NCI-H1417 treated with DMSO at 0.1 percent for 48 hours (cell line): ENCODE results near the gene PNPLA7.

Experiments used
- DNase-seq: peaks from one replicate; lab custom pipeline; 2025; lab: John Stamatoyannopoulos, UW

The PNPLA7 gene

GRCh38 chr9:137494104-137494544, 56.1 kb downstream of the PNPLA7 start:
- DNase-seq = no peak

- no peak for DNase-seq
Observed at GRCh38 chr9:137493364-137494103, 56.7 kb downstream of the PNPLA7 start.

DNA sequence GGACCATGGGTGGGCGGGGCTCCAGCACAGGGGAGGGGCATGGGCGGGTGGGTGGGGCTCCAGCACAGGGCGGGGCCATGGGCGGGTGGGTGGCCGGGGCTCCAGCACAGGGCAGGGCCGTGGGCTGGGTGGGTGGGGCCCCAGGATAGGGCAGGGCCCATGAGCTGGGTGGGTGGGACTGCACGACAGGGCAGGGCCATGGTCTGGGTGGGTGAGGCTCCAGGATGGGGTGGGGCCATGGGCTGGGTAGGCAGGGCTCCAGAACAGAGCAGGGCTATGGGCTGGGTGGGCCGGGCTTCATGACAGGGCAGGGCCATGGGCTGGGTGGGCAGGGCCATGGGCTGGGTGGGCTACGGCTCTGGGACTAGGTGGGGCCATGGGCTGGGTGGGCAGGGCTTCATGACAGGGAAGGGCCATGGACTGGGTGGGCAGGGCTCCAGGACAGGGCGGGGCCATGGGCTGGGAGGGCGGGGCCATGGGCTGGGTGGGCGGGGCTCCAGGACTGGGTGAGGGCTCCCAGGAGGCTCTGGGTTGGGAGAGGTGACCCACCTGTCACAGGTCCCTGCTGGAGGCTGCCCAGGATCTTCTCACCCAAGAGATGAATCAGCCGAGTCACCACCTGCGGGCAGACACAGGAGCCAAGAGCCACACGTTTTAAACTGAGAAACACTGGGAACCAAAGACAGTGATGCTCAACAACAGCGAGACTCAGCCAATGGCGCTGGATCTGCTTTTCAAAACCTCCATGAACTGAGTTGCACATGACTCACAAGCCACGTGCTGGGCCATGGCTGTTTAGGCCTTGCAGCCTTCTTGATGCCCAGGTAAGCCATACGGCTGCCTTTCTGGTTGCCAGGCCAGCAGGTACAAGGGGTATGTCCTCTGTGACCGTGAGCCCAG, 57.5 kb downstream of the PNPLA7 start:
- DNase-seq = no peak

DNA sequence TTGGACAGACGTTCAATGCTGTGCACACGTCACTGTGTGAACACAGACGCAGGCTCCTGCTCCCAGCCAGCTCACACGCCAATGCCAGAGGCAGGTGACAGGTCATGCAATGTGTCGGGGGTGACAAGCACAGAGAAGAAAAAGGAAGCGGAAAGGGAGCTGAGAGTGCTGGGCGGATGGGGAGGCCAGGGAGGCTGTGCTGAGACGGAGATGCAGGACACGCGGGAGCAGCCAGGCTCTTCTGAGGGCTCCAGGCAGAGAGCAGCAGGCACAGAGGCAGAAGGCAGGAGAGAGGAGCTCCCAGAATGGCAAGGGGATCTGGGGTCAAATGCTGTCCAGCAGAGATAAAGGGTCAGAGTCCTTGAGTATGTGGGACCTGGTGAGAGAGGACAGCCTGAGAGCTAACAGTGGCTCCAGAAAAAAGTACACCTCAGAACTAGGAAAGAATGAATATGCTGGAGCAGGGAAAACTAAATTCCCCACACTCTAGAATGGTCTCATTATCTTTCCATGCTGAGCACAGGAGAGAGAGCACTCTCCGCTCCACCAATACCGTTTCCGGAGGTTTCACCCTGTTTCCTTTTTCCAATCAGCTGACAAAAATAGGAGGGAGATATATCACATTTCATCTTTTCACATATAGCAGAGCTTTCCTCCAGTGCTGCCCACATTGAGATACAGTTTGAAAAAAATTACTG, 58.3 kb downstream of the PNPLA7 start:
- DNase-seq = no peak

- no peak for DNase-seq
Observed at GRCh38 chr9:137490532-137491186, 59.5 kb downstream of the PNPLA7 start.

- no peak for DNase-seq
Observed at GRCh38 chr9:137488906-137489305, 61.3 kb downstream of the PNPLA7 start.

DNA sequence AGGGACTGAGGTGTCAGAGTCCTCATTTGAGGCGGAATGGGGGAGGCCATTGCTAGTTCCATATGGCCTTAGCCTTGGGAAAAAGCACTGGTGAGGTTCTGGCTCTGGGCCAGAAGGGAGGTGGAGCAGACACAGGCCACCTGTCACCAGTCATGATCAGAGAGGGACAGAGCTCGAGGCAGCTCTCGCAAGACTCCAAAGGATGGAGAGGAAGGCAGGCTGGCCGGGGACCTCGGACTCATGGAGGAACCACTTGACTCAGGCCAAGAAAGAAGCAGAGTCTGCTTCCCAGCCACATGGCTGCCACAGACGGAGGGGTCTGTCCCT, 61.9 kb downstream of the PNPLA7 start:
- peak; percentile 16 for DNase-seq

GRCh38 chr9:137487454-137488326, 62.5 kb downstream of the PNPLA7 start:
- DNase-seq = peak; percentile 60

GRCh38 chr9:137486545-137487453, 63.4 kb downstream of the PNPLA7 start:
- no peak for DNase-seq

DNA sequence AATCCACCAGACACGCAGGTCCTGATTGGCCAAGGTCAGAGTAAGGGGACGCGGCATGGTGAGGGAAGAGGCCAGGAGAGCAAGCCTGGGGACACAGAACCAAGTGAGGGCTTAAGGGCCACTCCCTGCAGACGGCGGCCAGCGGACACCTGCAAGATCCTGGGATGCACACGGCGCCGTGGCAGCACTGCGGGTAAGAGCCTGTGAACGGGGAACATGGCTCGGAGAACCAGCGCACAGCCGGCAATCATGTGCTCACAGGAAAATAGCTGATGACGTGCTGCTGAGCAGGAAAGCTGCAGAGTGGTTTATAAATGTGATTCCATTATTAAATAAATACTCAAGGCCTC, 64.1 kb downstream of the PNPLA7 start:
- DNase-seq = no peak

DNA sequence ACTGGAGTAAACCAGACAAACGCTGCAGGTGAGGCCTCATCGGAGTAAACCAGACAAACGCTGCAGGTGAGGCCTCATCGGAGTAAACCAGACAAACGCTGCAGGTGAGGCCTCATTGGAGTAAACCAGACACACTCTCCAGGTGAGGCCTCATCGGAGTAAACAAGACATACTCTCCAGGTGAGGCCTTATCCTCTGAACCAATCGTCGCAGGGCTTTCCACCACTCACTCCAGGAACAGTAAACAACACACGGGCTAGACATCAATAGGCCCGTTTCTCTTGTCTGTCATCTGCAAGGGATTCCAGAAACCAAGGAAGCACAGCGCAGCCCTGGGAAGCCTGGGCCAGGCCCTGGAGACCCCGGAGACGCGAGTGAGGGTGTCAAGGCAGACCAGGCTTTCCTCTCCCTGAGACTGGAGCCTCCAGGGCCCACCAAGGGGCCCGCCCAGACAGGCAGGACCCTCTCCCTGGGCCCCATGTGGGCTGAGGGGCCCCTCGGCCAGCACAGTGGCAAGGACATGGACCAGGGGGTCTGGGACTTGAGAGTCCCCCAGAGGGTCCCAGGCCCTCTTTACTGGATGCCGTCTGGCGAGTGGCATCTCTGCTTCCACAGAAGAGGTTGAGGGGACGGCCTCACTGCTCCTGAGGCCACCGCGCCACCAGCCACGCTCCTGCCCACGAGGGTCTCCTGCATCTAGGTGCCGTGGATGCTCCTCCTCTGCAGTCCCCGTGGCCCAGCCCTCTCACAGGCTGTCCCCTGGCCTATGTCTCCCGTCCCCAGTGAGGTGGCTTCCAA, 64.7 kb downstream of the PNPLA7 start:
- DNase-seq = peak; percentile 57

GRCh38 chr9:137484551-137485315, 65.5 kb downstream of the PNPLA7 start:
- no peak for DNase-seq

- no peak for DNase-seq
Observed at GRCh38 chr9:137482094-137482781, 68.0 kb downstream of the PNPLA7 start.

- DNase-seq = no peak
Observed at GRCh38 chr9:137480686-137481683, 69.2 kb downstream of the PNPLA7 start.

DNA sequence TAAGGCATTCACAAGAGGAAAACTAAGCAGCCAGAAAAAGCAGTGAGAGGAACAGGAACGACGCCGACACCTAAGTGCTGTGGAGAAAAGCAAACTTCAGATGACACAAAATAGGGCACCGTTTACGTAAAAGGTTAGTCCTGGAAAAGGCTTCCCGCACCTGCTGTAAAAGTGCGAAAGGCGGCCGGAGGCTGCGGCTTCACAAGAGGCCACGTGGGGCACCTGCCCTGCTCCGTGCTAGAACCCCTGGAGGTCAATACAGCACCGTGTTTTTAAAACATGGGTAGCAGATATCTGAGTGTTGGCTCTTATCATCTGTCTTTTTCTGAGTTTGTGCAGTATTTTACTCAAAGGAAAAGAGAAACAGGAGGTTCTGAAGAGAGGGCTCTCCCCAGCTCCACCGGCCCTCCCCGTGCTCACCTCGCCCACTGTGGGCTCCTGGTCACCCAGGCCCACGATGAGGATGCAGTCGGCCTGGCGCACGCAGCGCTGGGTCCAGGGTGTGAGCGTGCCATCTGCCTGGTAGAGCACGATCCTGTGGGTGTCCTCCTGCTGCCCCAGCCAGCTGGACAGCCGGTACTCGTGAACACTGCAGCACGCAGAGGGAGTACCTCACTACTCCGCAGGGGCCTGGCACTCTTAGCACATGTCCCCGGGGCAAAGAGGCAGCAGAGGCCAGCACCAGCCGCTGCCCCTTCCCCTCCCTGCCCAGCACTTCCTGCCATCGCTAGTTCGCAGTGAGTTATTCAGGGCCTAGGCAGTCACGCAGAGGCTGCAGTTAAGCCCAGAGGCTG, 70.1 kb downstream of the PNPLA7 start:
- no peak for DNase-seq
